ENCODE results near the gene BRCA1.

Gene BRCA1

DNA sequence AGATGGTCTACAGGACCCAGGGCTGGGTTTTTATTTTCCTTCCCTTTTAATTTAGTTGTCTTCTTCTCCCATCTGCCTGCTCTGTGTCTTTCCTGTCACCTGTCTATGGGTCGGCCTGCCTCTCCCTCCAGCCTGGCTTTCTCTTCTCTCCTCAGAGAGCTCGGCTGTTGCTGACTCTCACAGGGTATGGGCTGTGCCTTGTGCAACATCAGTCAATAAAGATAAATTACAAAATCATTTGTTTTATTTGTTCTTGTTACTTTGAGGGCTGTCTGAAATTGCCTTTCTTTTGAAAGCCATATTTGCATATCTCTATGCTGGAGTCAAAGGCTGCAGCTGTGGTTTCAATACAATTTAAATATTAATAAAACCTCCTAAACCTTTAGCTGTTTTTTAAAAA is 84.5 kb downstream of the BRCA1 start:
- Histone ChIP-seq H3K4me3 (ENCODE audit: low read length) (no peak overlapping the region), H3K9ac (ENCODE audit: low read length) (no peak overlapping the region), H3K4me1 (ENCODE audit: control insufficient read depth, insufficient read depth, low read length) (no peaks in the 10 kb centered on the region), H3K27ac (ENCODE audit: low read depth, low read length) (no peak overlapping the region), H3K36me3 (ENCODE audit: control insufficient read depth, insufficient read depth, low read length) (no peaks in the 10 kb centered on the region), H3K27me3 (ENCODE audit: control insufficient read depth, insufficient read depth, low read length) (no peaks in the 10 kb centered on the region)

DNA sequence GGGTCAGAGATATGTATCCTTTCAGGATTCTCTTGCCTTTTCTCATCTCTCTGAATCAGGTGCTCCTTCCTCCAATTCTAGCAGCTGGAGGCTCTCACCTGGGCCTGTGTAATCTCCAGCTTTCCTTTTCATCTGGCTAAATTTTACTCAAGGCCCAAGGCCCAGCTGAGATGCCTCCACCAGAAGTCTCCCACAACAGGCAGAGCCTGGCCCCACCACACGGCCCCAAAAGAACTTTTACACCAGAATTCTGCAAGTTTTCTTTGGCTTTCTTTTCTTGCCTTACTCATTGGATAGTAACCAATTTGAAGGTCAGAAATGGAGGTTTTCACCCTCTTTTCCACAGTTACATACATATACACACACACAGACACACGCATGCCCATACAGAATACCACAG is 85.5 kb downstream of the BRCA1 start:
- H3K4me3 ChIP-seq (ENCODE audit: low read length), result no peak overlapping the region
- no peaks in the 10 kb centered on the region for H3K27me3 ChIP-seq (ENCODE audit: control insufficient read depth, insufficient read depth, low read length)
- no peak overlapping the region for H3K9ac ChIP-seq (ENCODE audit: low read length)
- H3K36me3 ChIP-seq (ENCODE audit: control insufficient read depth, insufficient read depth, low read length), result no peaks in the 10 kb centered on the region
- H3K27ac ChIP-seq (ENCODE audit: low read depth, low read length), result no peak overlapping the region
- H3K4me1 ChIP-seq (ENCODE audit: control insufficient read depth, insufficient read depth, low read length), result no peaks in the 10 kb centered on the region

DNA sequence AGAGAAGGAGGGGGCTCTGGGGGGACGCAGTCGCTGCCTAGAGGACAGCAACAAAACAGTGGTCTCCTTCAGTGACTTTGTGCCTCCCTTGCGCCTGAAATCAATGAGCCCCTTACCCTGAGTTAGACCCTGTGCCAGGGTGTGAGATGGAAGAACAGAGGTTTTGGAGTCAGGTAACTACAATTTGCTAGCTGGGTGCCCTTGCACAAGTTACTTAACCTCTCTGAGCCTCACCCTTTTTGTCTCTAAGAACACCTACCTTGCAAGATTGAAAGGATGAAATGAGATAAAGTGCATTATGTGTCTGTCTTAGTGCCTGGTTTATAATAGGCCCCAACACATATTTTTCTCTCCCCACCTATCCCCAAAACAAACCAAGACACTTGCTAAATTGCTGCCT is 90.3 kb downstream of the BRCA1 start:
- H3K9ac ChIP-seq (ENCODE audit: low read length), result no peak overlapping the region
- no peaks in the 10 kb centered on the region for H3K36me3 ChIP-seq (ENCODE audit: control insufficient read depth, insufficient read depth, low read length)
- no peaks in the 10 kb centered on the region for H3K27me3 ChIP-seq (ENCODE audit: control insufficient read depth, insufficient read depth, low read length)
- no peaks in the 10 kb centered on the region for H3K4me1 ChIP-seq (ENCODE audit: control insufficient read depth, insufficient read depth, low read length)
- H3K27ac ChIP-seq (ENCODE audit: low read depth, low read length), result no peak overlapping the region
- H3K4me3 ChIP-seq (ENCODE audit: low read length), result no peak overlapping the region

DNA sequence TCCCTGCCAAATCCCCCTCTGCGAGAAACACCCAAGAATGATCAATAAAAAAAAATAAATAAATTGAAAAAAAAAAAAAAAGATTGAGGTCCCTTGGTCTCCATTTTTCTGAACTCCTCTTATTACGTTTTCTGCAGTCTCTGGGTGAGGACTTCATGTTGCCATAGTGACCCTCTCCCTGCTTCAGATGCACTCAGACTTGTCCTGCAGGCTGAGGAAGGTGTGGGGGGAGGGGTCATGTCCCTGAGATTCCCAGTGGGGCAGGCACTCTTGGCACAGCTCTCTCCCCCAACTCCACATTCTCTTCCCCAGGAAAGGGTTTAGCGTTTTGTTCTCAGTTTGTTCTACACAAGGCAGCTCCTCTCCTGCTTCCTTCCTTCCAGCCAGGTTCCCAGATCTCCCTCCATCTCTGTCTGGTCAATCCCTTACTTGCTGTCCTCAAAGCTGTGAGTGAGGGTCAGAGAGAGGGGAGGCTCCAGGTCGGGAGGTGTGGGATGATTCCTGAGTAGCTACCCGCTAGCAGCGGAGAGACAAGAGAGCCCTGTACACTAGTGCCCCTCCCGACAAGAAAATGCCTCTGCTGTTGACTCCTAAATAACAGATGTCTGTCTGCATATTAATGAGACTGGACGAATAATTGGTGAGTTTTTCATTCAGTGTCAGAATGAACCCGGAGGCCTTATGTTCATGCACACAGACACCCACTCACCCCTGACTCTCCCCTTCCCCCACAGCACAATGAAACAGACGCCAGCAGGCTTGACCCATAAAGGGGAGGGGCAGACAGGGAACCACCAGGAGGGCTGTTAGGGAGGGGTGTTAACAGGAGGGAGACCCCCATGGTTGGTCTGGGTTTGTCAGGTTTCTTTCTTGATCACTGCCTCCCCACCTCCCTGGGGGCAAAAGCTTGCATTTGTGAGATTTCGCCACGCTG is 90.9 kb downstream of the BRCA1 start:
- H3K27me3 ChIP-seq (ENCODE audit: control insufficient read depth, insufficient read depth, low read length), result no peaks in the 10 kb centered on the region
- H3K9ac ChIP-seq (ENCODE audit: low read length), result no peak overlapping the region
- H3K27ac ChIP-seq (ENCODE audit: low read depth, low read length), result no peak overlapping the region
- H3K4me3 ChIP-seq (ENCODE audit: low read length), result no peak overlapping the region
- H3K4me1 ChIP-seq (ENCODE audit: control insufficient read depth, insufficient read depth, low read length), result no peaks in the 10 kb centered on the region
- no peaks in the 10 kb centered on the region for H3K36me3 ChIP-seq (ENCODE audit: control insufficient read depth, insufficient read depth, low read length)

DNA sequence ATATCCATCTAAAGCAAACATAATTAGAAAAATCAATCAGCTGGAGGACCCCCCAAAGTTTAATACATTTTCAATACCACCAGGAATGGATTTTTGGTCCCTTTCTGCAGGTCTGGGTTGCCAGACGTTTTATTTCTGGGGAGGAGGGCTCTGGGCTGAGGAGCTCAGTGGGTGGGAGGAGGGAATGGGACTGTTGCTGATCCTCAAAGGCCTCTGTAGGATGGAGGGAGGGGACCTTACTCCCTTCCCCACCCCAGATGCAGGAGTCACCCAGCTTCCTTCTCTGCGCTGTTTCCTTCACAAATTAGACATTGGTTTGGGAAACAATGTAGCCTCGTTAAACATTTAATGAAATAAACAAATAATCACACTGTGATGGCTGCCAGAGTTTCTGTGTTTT is 93.5 kb downstream of the BRCA1 start:
- no peak overlapping the region for H3K9ac ChIP-seq (ENCODE audit: low read length)
- no peaks in the 10 kb centered on the region for H3K4me1 ChIP-seq (ENCODE audit: control insufficient read depth, insufficient read depth, low read length)
- no peak overlapping the region for H3K27ac ChIP-seq (ENCODE audit: low read depth, low read length)
- H3K36me3 ChIP-seq (ENCODE audit: control insufficient read depth, insufficient read depth, low read length), result no peaks in the 10 kb centered on the region
- no peaks in the 10 kb centered on the region for H3K27me3 ChIP-seq (ENCODE audit: control insufficient read depth, insufficient read depth, low read length)
- no peak overlapping the region for H3K4me3 ChIP-seq (ENCODE audit: low read length)

DNA sequence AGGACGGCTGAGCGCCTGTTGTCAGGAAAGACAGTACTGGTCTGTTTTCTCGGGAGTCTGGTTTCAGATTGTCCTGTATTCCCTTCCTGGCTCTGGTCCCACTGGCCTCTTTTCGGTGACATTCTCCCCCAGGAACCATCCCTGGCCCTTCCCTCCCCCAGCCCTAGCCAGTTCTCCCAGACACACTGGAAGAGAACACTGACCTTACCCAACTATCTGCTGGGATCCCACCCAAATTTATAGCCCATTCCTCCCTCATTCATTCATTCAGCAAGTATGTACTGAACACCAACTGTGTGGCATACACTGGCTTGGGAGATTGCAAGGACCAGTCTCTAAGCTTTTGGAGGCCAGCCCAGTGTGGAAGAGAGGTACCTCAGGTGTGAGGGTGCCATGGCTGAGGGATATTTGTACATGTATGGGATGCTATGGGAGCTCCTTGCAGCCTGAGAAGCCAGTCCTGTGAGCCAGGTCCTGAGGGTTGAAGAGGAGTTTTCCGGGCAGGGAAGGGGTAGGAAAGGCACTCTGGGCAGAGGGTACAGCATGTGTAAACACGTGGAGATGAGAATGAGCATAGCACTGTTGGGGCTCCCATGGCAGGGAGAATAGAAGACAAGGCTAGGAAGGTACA is 94.9 kb downstream of the BRCA1 start:
- Histone ChIP-seq H3K4me1 (ENCODE audit: control insufficient read depth, insufficient read depth, low read length) (no peaks in the 10 kb centered on the region), H3K36me3 (ENCODE audit: control insufficient read depth, insufficient read depth, low read length) (no peaks in the 10 kb centered on the region), H3K27ac (ENCODE audit: low read depth, low read length) (no peak overlapping the region), H3K4me3 (ENCODE audit: low read length) (no peak overlapping the region), H3K27me3 (ENCODE audit: control insufficient read depth, insufficient read depth, low read length) (no peaks in the 10 kb centered on the region), H3K9ac (ENCODE audit: low read length) (no peak overlapping the region)

DNA sequence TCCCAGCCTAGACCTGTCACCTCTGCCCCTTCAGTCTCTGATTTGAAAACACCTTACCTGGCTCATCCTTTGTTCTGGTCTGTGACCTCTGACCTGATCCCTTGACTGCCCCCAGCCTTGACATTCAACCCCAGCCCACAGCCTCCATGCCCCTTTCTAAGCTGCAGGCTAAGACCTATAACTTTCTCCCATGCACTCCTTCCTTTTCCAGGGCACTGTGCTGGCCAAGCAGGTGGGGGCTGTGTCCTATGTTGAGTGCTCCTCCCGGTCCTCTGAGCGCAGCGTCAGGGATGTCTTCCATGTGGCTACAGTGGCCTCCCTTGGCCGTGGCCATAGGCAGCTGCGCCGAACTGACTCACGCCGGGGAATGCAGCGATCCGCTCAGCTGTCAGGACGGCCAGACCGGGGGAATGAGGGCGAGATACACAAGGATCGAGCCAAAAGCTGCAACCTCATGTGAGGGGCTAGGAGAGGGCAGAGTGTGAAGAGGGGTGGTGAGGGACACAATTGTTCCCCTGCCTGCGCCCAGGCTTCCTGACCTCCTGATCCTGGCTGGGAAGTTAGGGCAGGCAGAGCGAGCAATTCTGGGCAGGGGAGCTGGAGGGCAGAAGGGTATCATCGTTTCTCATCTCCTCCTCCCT is 96.8 kb downstream of the BRCA1 start:
- Histone ChIP-seq H3K4me3 (ENCODE audit: low read length) (no peak overlapping the region), H3K36me3 (ENCODE audit: control insufficient read depth, insufficient read depth, low read length) (no peaks in the 10 kb centered on the region), H3K27me3 (ENCODE audit: control insufficient read depth, insufficient read depth, low read length) (no peaks in the 10 kb centered on the region), H3K27ac (ENCODE audit: low read depth, low read length) (no peak overlapping the region), H3K9ac (ENCODE audit: low read length) (no peak overlapping the region), H3K4me1 (ENCODE audit: control insufficient read depth, insufficient read depth, low read length) (no peaks in the 10 kb centered on the region)

DNA sequence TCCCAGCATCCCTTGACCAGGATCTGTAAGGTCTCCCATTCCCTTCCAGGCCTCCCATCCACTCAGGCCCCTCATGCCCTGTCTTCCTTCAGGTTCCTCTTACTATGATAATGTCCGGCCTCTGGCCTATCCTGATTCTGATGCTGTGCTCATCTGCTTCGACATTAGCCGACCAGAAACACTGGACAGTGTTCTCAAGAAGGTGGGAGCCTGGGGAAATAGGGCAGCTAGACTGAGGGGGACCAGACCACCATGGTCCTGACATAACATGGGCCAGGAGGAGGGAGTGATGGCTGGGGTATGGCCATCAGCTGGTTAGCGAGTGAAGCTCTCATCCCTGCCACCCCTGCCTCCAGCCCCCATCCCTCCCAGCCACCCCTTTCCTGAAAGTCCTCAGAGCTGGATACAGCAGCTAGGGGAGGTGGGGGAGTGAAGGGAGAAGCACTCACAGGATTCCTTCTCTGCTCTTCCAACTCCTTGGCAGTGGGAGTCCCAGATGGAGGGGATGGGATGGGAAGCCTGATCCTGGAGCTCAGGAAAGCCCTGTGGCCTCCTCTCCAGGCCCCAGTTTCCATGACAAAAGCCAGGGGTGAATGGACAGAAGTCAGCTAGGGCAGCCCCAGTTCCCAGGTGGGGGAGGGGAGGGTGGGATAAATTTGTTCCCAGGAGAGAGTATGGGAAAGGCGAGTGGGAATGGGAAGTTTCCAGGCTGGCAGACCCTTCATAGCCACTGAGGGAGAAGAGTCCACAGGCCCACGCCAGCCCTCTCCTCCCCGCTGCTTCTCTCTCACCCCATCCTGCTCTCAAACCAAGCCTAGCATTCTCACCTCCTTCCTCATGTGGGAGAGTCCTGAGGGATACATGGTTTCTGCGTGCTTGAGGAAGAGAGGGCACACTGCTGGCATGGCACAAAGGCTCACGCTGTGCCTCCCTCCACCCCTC is 97.8 kb downstream of the BRCA1 start:
- H3K9ac ChIP-seq (ENCODE audit: low read length), result no peak overlapping the region
- H3K27ac ChIP-seq (ENCODE audit: low read depth, low read length), result no peak overlapping the region
- H3K4me3 ChIP-seq (ENCODE audit: low read length), result no peak overlapping the region
- no peaks in the 10 kb centered on the region for H3K27me3 ChIP-seq (ENCODE audit: control insufficient read depth, insufficient read depth, low read length)
- no peaks in the 10 kb centered on the region for H3K4me1 ChIP-seq (ENCODE audit: control insufficient read depth, insufficient read depth, low read length)
- no peaks in the 10 kb centered on the region for H3K36me3 ChIP-seq (ENCODE audit: control insufficient read depth, insufficient read depth, low read length)

DNA sequence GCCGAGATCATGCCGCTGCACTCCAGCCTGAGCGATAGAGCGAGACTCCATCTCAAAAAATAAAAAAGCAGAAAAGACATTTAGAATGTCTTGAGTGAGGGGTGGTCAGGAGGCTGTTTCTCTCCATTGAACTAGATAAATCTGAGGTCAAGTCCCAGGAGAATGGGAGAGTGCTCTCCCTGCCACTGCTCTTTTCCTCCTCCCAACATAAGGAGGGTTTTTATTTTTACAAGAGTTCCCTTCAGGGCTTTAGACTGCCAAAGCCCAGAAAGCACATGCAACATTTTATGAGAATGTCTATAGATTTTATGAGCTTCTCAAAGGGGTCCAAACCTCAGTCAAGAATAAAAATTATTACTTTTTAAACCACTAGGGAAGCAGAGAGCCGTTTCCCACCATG is 98.6 kb downstream of the BRCA1 start:
- Histone ChIP-seq H3K36me3 (ENCODE audit: control insufficient read depth, insufficient read depth, low read length) (no peaks in the 10 kb centered on the region), H3K27me3 (ENCODE audit: control insufficient read depth, insufficient read depth, low read length) (no peaks in the 10 kb centered on the region), H3K4me3 (ENCODE audit: low read length) (no peak overlapping the region), H3K27ac (ENCODE audit: low read depth, low read length) (no peak overlapping the region), H3K9ac (ENCODE audit: low read length) (no peak overlapping the region), H3K4me1 (ENCODE audit: control insufficient read depth, insufficient read depth, low read length) (no peaks in the 10 kb centered on the region)

DNA sequence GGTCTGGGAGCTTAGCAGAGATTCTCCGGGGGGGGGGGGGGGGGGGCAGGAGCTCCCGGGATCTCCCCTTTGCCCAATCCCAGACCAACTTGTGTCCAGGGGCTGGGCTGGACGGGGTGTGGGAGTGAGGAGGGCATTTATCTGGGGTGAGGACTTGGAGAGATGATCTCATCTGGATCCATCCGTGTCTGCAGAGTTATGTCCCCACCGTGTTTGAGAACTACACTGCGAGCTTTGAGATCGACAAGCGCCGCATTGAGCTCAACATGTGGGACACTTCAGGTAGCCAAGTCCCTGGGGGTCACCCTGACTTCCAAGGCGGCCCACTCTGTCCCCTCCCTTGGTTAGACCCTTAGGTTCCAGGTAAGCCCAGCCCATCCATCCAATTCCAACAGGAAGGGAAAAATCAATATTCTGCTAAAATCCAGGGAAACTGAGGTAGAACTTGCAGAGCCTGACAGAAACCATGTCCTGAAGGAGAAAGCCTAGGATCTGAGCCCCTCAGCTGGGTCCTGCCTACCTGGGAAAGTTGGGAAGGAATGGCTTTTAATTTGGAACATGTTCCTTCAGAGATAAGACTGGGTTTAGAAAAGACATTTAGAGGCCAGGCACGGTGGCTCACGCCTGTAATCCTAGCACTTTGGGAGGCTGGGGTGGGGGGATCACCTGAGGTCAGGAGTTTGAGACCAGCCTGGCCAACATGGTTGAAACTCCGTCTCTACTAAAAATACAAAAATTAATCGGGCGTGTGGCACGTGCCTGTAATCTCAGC is 99.2 kb downstream of the BRCA1 start:
- Histone ChIP-seq H3K27me3 (ENCODE audit: control insufficient read depth, insufficient read depth, low read length) (no peaks in the 10 kb centered on the region), H3K36me3 (ENCODE audit: control insufficient read depth, insufficient read depth, low read length) (no peaks in the 10 kb centered on the region), H3K4me3 (ENCODE audit: low read length) (no peak overlapping the region), H3K4me1 (ENCODE audit: control insufficient read depth, insufficient read depth, low read length) (no peaks in the 10 kb centered on the region), H3K27ac (ENCODE audit: low read depth, low read length) (no peak overlapping the region), H3K9ac (ENCODE audit: low read length) (no peak overlapping the region)

DNA sequence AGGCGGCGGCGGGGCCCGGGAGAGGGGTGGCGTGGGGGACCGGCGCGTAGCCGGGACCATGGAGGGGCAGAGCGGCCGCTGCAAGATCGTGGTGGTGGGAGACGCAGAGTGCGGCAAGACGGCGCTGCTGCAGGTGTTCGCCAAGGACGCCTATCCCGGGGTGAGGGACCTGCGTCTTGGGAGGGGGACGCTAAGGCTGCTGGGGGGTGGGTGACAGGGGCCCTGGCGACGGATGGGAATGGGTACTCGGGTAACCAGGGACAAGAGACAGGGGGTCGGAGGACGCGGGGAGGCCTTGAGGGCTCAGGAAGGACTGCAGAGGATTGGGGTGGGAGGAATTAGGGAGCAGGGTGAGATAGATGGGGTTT is 99.9 kb downstream of the BRCA1 start:
- H3K27ac ChIP-seq (ENCODE audit: low read depth, low read length), result no peak overlapping the region
- no peaks in the 10 kb centered on the region for H3K27me3 ChIP-seq (ENCODE audit: control insufficient read depth, insufficient read depth, low read length)
- peaks cover under 1% of the 10 kb centered on the region for H3K4me1 ChIP-seq (ENCODE audit: control insufficient read depth, insufficient read depth, low read length)
- H3K9ac ChIP-seq (ENCODE audit: low read length), result no peak overlapping the region
- H3K4me3 ChIP-seq (ENCODE audit: low read length), result peak overlapping the region; percentile 45
- H3K36me3 ChIP-seq (ENCODE audit: control insufficient read depth, insufficient read depth, low read length), result no peaks in the 10 kb centered on the region
